ENCODE measurements around the gene RAP1GAP2. TPM values are rescaled to one million over a fixed set of nuclear protein-coding genes. Genes with fewer than 3 reads are reported as not detected.

The RAP1GAP2 gene
- total RNA-seq, 4 donors from 2014 or later: 30.6 to 60.2 (median 41.9) TPM

- no peak for TF ChIP-seq POLR2A (IDR thresholded peaks at IDR 0.05)
- no peak for TF ChIP-seq CTCF (IDR thresholded peaks at IDR 0.05)
- Histone ChIP-seq H3K27ac (peak overlapping the region in 1 of 4 donors; percentile 67), H3K4me3 (no peak overlapping the region)
Measured at GRCh38 chr17:2931876-2932275, 135.6 kb downstream of the RAP1GAP2 start.

GRCh38 chr17:2932946-2933345 is 136.7 kb downstream of the RAP1GAP2 start:
- no peak overlapping the region for H3K4me3 ChIP-seq
- H3K9me3 ChIP-seq: no peaks in the 10 kb centered on the region
- no peaks in the 10 kb centered on the region for H3K36me3 ChIP-seq
- no peak overlapping the region for H3K27ac ChIP-seq
- no peaks in the 10 kb centered on the region for H3K27me3 ChIP-seq
- no peak for DNase-seq
- peaks cover 0 to 22% (median 5%) of the 10 kb centered on the region in 4 donors for H3K4me1 ChIP-seq
- no peak for TF ChIP-seq CTCF (IDR thresholded peaks at IDR 0.05)
- no peak for TF ChIP-seq POLR2A (IDR thresholded peaks at IDR 0.05)

More at GRCh38 chr17:2931876-2932275, 135.6 kb downstream of the RAP1GAP2 start:
- no peak for DNase-seq
- Histone ChIP-seq H3K36me3 (no peaks in the 10 kb centered on the region), H3K4me1 (peaks cover 0 to 22% (median 5%) of the 10 kb centered on the region in 4 donors), H3K9me3 (no peaks in the 10 kb centered on the region), H3K27me3 (no peaks in the 10 kb centered on the region)

GRCh38 chr17:2933606-2934005 is 137.4 kb downstream of the RAP1GAP2 start:
- DNase-seq: no peak
- Histone ChIP-seq H3K27ac (no peak overlapping the region), H3K9me3 (no peaks in the 10 kb centered on the region), H3K4me3 (no peak overlapping the region), H3K27me3 (no peaks in the 10 kb centered on the region), H3K4me1 (peaks cover 0 to 22% (median 5%) of the 10 kb centered on the region in 4 donors), H3K36me3 (no peaks in the 10 kb centered on the region)
- TF ChIP-seq CTCF (IDR thresholded peaks at IDR 0.05): no peak
- no peak for TF ChIP-seq POLR2A (IDR thresholded peaks at IDR 0.05)

GRCh38 chr17:2935632-2936031 is 139.4 kb downstream of the RAP1GAP2 start:
- no peaks in the 10 kb centered on the region for H3K36me3 ChIP-seq

GRCh38 chr17:2936351-2936750 is 140.1 kb downstream of the RAP1GAP2 start:
- Histone ChIP-seq H3K27ac (no peak overlapping the region), H3K4me1 (peaks cover 0 to 22% (median 0%) of the 10 kb centered on the region in 4 donors)
- no peak for TF ChIP-seq POLR2A (IDR thresholded peaks at IDR 0.05)
- no peak for TF ChIP-seq CTCF (IDR thresholded peaks at IDR 0.05)

More at GRCh38 chr17:2935632-2936031, 139.4 kb downstream of the RAP1GAP2 start:
- Histone ChIP-seq H3K27ac (no peak overlapping the region), H3K4me3 (no peak overlapping the region), H3K9me3 (no peaks in the 10 kb centered on the region), H3K27me3 (no peaks in the 10 kb centered on the region), H3K4me1 (peaks cover 0 to 28% (median 1%) of the 10 kb centered on the region in 4 donors)
- DNase-seq: no peak
- TF ChIP-seq POLR2A (IDR thresholded peaks at IDR 0.05) (no peak), CTCF (IDR thresholded peaks at IDR 0.05) (no peak)

More at GRCh38 chr17:2936351-2936750, 140.1 kb downstream of the RAP1GAP2 start:
- H3K36me3 ChIP-seq: no peaks in the 10 kb centered on the region
- H3K4me3 ChIP-seq: no peak overlapping the region
- no peaks in the 10 kb centered on the region for H3K9me3 ChIP-seq
- H3K27me3 ChIP-seq: no peaks in the 10 kb centered on the region
- DNase-seq: no peak

All from Peyer's patch (tissue), 4 donors.